ENCODE measurements around the gene SORCS3. TPM values are rescaled to one million over a fixed set of nuclear protein-coding genes. Genes with fewer than 3 reads are reported as not detected.

SORCS3 gene
- total RNA-seq, 1 donor from 2014 or later, result 1.00 TPM

GRCh38 chr10:105139363-105139896, 498.3 kb downstream of the SORCS3 start:
- Mint-ChIP-seq H3K36me3 (ENCODE audit: low read depth, unreplicated experiment) (no peaks in the 10 kb centered on the region), H3K4me3 (ENCODE audit: unreplicated experiment) (no peak overlapping the region)
- H3K27ac ChIP-seq (ENCODE audit: low read depth, low read length), result no peak overlapping the region

GRCh38 chr10:105140600-105140999, 499.5 kb downstream of the SORCS3 start:
- Histone ChIP-seq H3K27me3 (ENCODE audit: insufficient read depth, low read length) (no peaks in the 10 kb centered on the region), H3K9ac (ENCODE audit: low read length) (no peak overlapping the region), H3K27ac (ENCODE audit: low read depth, low read length) (no peak overlapping the region), H3K4me2 (ENCODE audit: low read length) (no peak overlapping the region), H4K20me1 (ENCODE audit: insufficient read depth, low read length) (no peaks in the 10 kb centered on the region), H2AFZ (ENCODE audit: low read depth, low read length) (no peak overlapping the region), H3K4me1 (ENCODE audit: insufficient read depth, low read length) (no peaks in the 10 kb centered on the region), H3K9me3 (ENCODE audit: insufficient read depth, low read depth, low read length) (no peaks in the 10 kb centered on the region), H3K79me2 (ENCODE audit: insufficient read depth, low read length) (no peaks in the 10 kb centered on the region), H3K4me3 (ENCODE audit: insufficient read depth, low read depth, low read length) (no peak overlapping the region), H3K36me3 (ENCODE audit: insufficient read depth, low read length) (no peaks in the 10 kb centered on the region)
- no peak for TF ChIP-seq CTCF (IDR thresholded peaks at IDR 0.05; ENCODE audit: insufficient read depth, low read depth, low read length)
- no peak for TF ChIP-seq EZH2 (IDR thresholded peaks at IDR 0.05; ENCODE audit: insufficient read depth, low read length)
- Mint-ChIP-seq H3K9me3 (ENCODE audit: unreplicated experiment) (no peaks in the 10 kb centered on the region), H3K36me3 (ENCODE audit: low read depth, unreplicated experiment) (no peaks in the 10 kb centered on the region), H3K27me3 (ENCODE audit: low read depth, unreplicated experiment) (peaks cover 2% of the 10 kb centered on the region), H3K4me3 (ENCODE audit: unreplicated experiment) (no peak overlapping the region), H3K4me1 (ENCODE audit: low read depth, unreplicated experiment) (no peaks in the 10 kb centered on the region), H3K27ac (ENCODE audit: unreplicated experiment) (no peak overlapping the region)
- DNase-seq (ENCODE audit: low read depth) (no peak), FAIRE-seq (no peak)

More at GRCh38 chr10:105139363-105139896, 498.3 kb downstream of the SORCS3 start:
- Histone ChIP-seq H3K36me3 (ENCODE audit: insufficient read depth, low read length) (no peaks in the 10 kb centered on the region), H3K27me3 (ENCODE audit: insufficient read depth, low read length) (no peaks in the 10 kb centered on the region), H3K79me2 (ENCODE audit: insufficient read depth, low read length) (no peaks in the 10 kb centered on the region), H3K9me3 (ENCODE audit: insufficient read depth, low read depth, low read length) (peaks cover 3% of the 10 kb centered on the region), H3K4me3 (ENCODE audit: insufficient read depth, low read depth, low read length) (no peak overlapping the region), H3K4me2 (ENCODE audit: low read length) (no peak overlapping the region), H3K9ac (ENCODE audit: low read length) (no peak overlapping the region), H3K4me1 (ENCODE audit: insufficient read depth, low read length) (no peaks in the 10 kb centered on the region), H2AFZ (ENCODE audit: low read depth, low read length) (no peak overlapping the region), H4K20me1 (ENCODE audit: insufficient read depth, low read length) (no peaks in the 10 kb centered on the region)
- Mint-ChIP-seq H3K4me1 (ENCODE audit: low read depth, unreplicated experiment) (no peaks in the 10 kb centered on the region), H3K27ac (ENCODE audit: unreplicated experiment) (no peak overlapping the region), H3K9me3 (ENCODE audit: unreplicated experiment) (no peaks in the 10 kb centered on the region), H3K27me3 (ENCODE audit: low read depth, unreplicated experiment) (peaks cover 2% of the 10 kb centered on the region)
- TF ChIP-seq CTCF (IDR thresholded peaks at IDR 0.05; ENCODE audit: insufficient read depth, low read depth, low read length), result no peak
- no peak for TF ChIP-seq EZH2 (IDR thresholded peaks at IDR 0.05; ENCODE audit: insufficient read depth, low read length)
- no peak for DNase-seq (ENCODE audit: low read depth)
- FAIRE-seq, result no peak

- FAIRE-seq (no peak), DNase-seq (ENCODE audit: low read depth) (no peak)
- Mint-ChIP-seq H3K4me1 (ENCODE audit: low read depth, unreplicated experiment) (peaks cover 17% of the 10 kb centered on the region), H3K27ac (ENCODE audit: unreplicated experiment) (no peak overlapping the region), H3K36me3 (ENCODE audit: low read depth, unreplicated experiment) (no peaks in the 10 kb centered on the region), H3K27me3 (ENCODE audit: low read depth, unreplicated experiment) (no peaks in the 10 kb centered on the region), H3K4me3 (ENCODE audit: unreplicated experiment) (no peak overlapping the region), H3K9me3 (ENCODE audit: unreplicated experiment) (no peaks in the 10 kb centered on the region)
- Histone ChIP-seq H2AFZ (ENCODE audit: low read depth, low read length) (no peak overlapping the region), H3K79me2 (ENCODE audit: insufficient read depth, low read length) (no peaks in the 10 kb centered on the region), H3K27ac (ENCODE audit: low read depth, low read length) (no peak overlapping the region), H3K27me3 (ENCODE audit: insufficient read depth, low read length) (no peaks in the 10 kb centered on the region), H3K9me3 (ENCODE audit: insufficient read depth, low read depth, low read length) (no peaks in the 10 kb centered on the region), H3K36me3 (ENCODE audit: insufficient read depth, low read length) (no peaks in the 10 kb centered on the region), H3K4me1 (ENCODE audit: insufficient read depth, low read length) (peaks cover 22% of the 10 kb centered on the region), H4K20me1 (ENCODE audit: insufficient read depth, low read length) (no peaks in the 10 kb centered on the region), H3K9ac (ENCODE audit: low read length) (no peak overlapping the region), H3K4me2 (ENCODE audit: low read length) (no peak overlapping the region), H3K4me3 (ENCODE audit: insufficient read depth, low read depth, low read length) (no peak overlapping the region)
- TF ChIP-seq EZH2 (IDR thresholded peaks at IDR 0.05; ENCODE audit: insufficient read depth, low read length) (no peak), CTCF (IDR thresholded peaks at IDR 0.05; ENCODE audit: insufficient read depth, low read depth, low read length) (no peak)
Measured at GRCh38 chr10:105145711-105146110, 504.6 kb downstream of the SORCS3 start.
